Neural progenitor cell (in vitro differentiated cells): ENCODE data around the gene EPS8. TPM values are rescaled to one million over a fixed set of nuclear protein-coding genes. Genes with fewer than 3 reads are reported as not detected.

Source experiments
- DNase-seq: peaks from one replicate; pipeline ENCODE4 v3.0.0-alpha.2; 2016; ENCODE audit warnings: low spot score
- H2AFZ ChIP-seq: fragments of 200-600 bp; sonication (generic); replicated peaks from 2 replicates; pipeline ENCODE4 v1.6.1; 2016; ENCODE audit warnings: antibody characterized with exemption
- H3F3A ChIP-seq: fragments of 200-600 bp; sonication (generic); 2 replicates; pipeline ENCODE4 v1.6.1; 2016; ENCODE audit warnings: antibody characterized with exemption, low read depth
- H3K27ac ChIP-seq: fragments of 200-600 bp; sonication (generic); 2 replicates; pipeline ENCODE4 v1.5.1; 2016; ENCODE audit warnings: mild to moderate bottlenecking
- H3K27me3 ChIP-seq: fragments of 200-600 bp; sonication (generic); 2 replicates; pipeline ENCODE4 v1.6.1; 2016; ENCODE audit warnings: mild to moderate bottlenecking, moderate library complexity
- H3K36me3 ChIP-seq: fragments of 200-600 bp; sonication (generic); 2 replicates; pipeline ENCODE4 v1.5.1; 2016
- H3K4me1 ChIP-seq: fragments of 200-600 bp; sonication (generic); 2 replicates; pipeline ENCODE4 v1.6.1; 2016; ENCODE audit warnings: mixed run types
- H3K4me2 ChIP-seq: fragments of 200-600 bp; sonication (generic); 2 replicates; pipeline ENCODE4 v1.6.1; 2016
- H3K4me3 ChIP-seq: fragments of 200-600 bp; sonication (generic); 2 replicates; pipeline ENCODE4 v1.5.1; 2016
- H3K79me2 ChIP-seq: fragments of 200-600 bp; sonication (generic); 2 replicates; pipeline ENCODE4 v1.6.1; 2016; ENCODE audit warnings: low read depth
- H3K9ac ChIP-seq: fragments of 200-600 bp; sonication (generic); 2 replicates; pipeline ENCODE4 v1.6.1; 2016
- H3K9me3 ChIP-seq: fragments of 200-600 bp; sonication (generic); 2 replicates; pipeline ENCODE4 v1.5.1; 2016; ENCODE audit warnings: low read depth
- H4K20me1 ChIP-seq: fragments of 200-600 bp; sonication (generic); 2 replicates; pipeline ENCODE4 v1.6.1; 2016; ENCODE audit warnings: low read depth
- H3K27ac Mint-ChIP-seq: 3 replicates; pipeline ENCODE4 v1.8.0; 2021; ENCODE audit warnings: mixed read lengths
- H3K27me3 Mint-ChIP-seq: 2 replicates; pipeline ENCODE4 v1.8.0; 2022; ENCODE audit warnings: low read depth, mild to moderate bottlenecking, inconsistent platforms, moderate library complexity, mixed read lengths; ENCODE audit not compliant: insufficient read depth
- H3K36me3 Mint-ChIP-seq: 3 replicates; pipeline ENCODE4 v1.8.0; 2021; ENCODE audit warnings: mixed read lengths
- H3K4me1 Mint-ChIP-seq: 3 replicates; pipeline ENCODE4 v1.8.0; 2021; ENCODE audit warnings: mixed read lengths
- H3K4me3 Mint-ChIP-seq: 3 replicates; pipeline ENCODE4 v1.8.0; 2021; ENCODE audit warnings: mild to moderate bottlenecking, moderate library complexity, mixed read lengths
- H3K9me3 Mint-ChIP-seq: 3 replicates; pipeline ENCODE4 v1.8.0; 2020; ENCODE audit warnings: mixed read lengths
- EZH2 ChIP-seq: fragments of 200-600 bp; sonication (generic); IDR thresholded peaks from 2 replicates; pipeline ENCODE4 v1.6.1; 2017; ENCODE audit warnings: antibody characterized with exemption, mild to moderate bottlenecking, moderate library complexity
- EZH2phosphoT487 ChIP-seq: fragments of 200-600 bp; sonication (generic); IDR thresholded peaks from 2 replicates; pipeline ENCODE4 v1.6.1; 2017; ENCODE audit warnings: antibody characterized with exemption
- total RNA-seq: library from RNA; depleted of rRNA; stranded (reverse); fragments of >200 nt; gene quantifications from 2 replicates; pipeline ENCODE4 v1.2.3, GENCODE V29; 2015; ENCODE audit warnings: low replicate concordance
- TF ChIP-seq, protein P1 (sequence below): fragments of 200-600 bp; sonication (generic); IDR thresholded peaks from 2 replicates; pipeline ENCODE4 v1.5.1; 2017; ENCODE audit warnings: antibody characterized with exemption, mild to moderate bottlenecking

Gene EPS8
- total RNA-seq, 1 donor from 2014 or later: 17.0 TPM

DNA sequence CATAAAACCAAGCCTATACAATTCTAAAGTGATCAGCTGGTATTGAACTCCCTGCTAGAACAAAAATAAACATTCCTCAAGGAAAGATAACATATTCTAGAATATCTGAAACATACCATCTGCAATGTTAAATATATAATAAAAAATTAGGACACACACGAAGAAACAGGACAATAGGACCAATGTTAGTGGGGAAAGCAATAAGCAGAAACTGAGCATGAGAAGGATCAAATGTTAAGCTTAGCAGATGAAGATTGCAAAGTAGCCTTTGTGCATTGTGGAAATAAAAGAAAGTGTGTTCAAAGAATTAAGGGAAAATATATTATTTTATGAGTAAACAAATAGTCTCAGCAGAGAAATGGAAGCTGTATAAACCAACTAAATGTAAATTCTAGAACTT, 180.8 kb downstream of the EPS8 start:
- H3K9me3 Mint-ChIP-seq: peaks cover 11% of the 10 kb centered on the region
- H3F3A ChIP-seq: no peaks in the 10 kb centered on the region
- peaks cover 5% of the 10 kb centered on the region for H3K4me1 Mint-ChIP-seq
- H3K36me3 Mint-ChIP-seq: peaks cover 5% of the 10 kb centered on the region
- no peak overlapping the region for H3K4me3 Mint-ChIP-seq
- no peaks in the 10 kb centered on the region for H4K20me1 ChIP-seq
- no peaks in the 10 kb centered on the region for H3K9me3 ChIP-seq
- TF ChIP-seq, protein P1, sequence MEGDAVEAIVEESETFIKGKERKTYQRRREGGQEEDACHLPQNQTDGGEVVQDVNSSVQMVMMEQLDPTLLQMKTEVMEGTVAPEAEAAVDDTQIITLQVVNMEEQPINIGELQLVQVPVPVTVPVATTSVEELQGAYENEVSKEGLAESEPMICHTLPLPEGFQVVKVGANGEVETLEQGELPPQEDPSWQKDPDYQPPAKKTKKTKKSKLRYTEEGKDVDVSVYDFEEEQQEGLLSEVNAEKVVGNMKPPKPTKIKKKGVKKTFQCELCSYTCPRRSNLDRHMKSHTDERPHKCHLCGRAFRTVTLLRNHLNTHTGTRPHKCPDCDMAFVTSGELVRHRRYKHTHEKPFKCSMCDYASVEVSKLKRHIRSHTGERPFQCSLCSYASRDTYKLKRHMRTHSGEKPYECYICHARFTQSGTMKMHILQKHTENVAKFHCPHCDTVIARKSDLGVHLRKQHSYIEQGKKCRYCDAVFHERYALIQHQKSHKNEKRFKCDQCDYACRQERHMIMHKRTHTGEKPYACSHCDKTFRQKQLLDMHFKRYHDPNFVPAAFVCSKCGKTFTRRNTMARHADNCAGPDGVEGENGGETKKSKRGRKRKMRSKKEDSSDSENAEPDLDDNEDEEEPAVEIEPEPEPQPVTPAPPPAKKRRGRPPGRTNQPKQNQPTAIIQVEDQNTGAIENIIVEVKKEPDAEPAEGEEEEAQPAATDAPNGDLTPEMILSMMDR: no peak
- no peak for TF ChIP-seq EZH2phosphoT487
- TF ChIP-seq EZH2: no peak
- H3K36me3 ChIP-seq: no peaks in the 10 kb centered on the region
- H3K79me2 ChIP-seq: no peaks in the 10 kb centered on the region
- no peak overlapping the region for H3K9ac ChIP-seq
- H3K27me3 ChIP-seq: no peaks in the 10 kb centered on the region
- no peak overlapping the region for H3K27ac Mint-ChIP-seq
- peaks cover 9% of the 10 kb centered on the region for H3K27me3 Mint-ChIP-seq
- H2AFZ ChIP-seq: no peak overlapping the region
- H3K4me3 ChIP-seq: no peak overlapping the region
- no peak overlapping the region for H3K27ac ChIP-seq
- no peaks in the 10 kb centered on the region for H3K4me1 ChIP-seq
- DNase-seq: no peak
- H3K4me2 ChIP-seq: no peak overlapping the region

DNA sequence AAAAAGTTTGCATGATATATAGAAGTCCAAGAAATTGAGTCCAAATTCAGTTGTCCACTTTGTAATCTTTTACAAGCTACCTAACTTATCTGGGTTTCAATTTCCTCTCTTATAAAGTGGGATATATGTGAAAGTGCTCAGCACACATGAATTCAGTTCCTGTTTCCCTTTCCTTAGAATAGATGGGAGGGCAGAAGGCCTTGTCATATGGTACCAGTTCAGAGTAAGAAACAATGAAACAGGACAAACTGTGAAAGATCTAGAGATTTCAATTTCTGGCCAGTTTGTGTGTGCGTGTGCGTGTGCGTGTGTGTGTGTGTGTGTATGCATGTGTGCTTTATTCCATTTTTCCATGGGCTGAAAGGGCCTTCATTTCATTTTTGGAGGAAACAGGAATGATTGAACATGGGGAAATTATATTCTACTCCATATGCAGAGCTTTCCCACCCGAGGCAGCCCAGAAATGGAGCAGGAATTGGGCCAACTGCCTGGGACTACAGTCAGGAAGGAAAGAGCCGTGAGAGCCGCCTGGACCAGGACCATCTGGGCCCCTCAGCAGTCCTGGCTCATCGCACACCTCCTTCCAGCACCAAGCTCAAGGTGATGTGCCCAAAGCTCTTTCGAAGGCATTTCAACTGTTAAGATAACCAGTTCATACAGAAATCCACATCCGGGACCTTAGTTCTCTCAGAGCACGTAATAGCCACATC, 183.2 kb downstream of the EPS8 start:
- Mint-ChIP-seq H3K9me3 (no peaks in the 10 kb centered on the region), H3K27me3 (peaks cover 2% of the 10 kb centered on the region), H3K36me3 (no peaks in the 10 kb centered on the region), H3K4me3 (no peak overlapping the region), H3K4me1 (peaks cover 12% of the 10 kb centered on the region), H3K27ac (no peak overlapping the region)
- DNase-seq: no peak
- TF ChIP-seq, protein P1: no peak
- TF ChIP-seq EZH2phosphoT487 (no peak), EZH2 (no peak)
- Histone ChIP-seq H3K79me2 (no peaks in the 10 kb centered on the region), H3K4me2 (no peak overlapping the region), H3K9ac (no peak overlapping the region), H3K27ac (no peak overlapping the region), H3K27me3 (no peaks in the 10 kb centered on the region), H3K4me1 (no peaks in the 10 kb centered on the region), H2AFZ (no peak overlapping the region), H3K4me3 (no peak overlapping the region), H3F3A (no peaks in the 10 kb centered on the region), H3K36me3 (no peaks in the 10 kb centered on the region), H4K20me1 (no peaks in the 10 kb centered on the region), H3K9me3 (no peaks in the 10 kb centered on the region)

DNA sequence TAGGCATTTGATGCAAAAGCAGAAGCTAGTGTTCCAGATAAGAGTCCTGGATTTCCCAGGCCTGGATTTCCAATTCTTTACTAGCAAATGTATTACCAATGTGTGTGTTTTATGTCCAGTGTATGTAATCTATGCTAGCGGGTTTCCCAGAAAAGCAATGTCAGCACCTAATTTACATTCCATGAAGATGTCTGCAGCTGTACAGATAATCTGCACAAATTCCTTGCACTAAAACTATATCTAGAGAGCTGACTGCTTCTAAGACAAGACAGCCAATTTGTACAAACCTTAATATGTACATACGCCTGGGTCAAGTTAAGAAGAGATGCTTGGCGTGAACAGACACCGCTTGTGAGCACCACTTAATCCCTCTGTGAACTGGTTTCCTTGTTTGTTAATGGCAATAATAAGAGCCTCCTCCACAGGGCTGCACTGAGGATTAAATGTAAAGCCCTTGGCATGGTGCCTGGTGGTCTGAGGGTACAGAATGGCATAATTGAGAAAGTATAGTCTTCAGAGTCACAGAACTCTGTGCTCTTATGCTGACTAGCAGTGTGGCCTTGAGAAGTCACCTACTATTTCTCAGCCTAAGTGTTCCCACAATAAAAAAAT, 185.6 kb downstream of the EPS8 start:
- Histone ChIP-seq H3K4me3 (no peak overlapping the region), H2AFZ (no peak overlapping the region), H3K4me2 (no peak overlapping the region), H3K27me3 (no peaks in the 10 kb centered on the region), H3F3A (no peaks in the 10 kb centered on the region), H3K79me2 (no peaks in the 10 kb centered on the region), H3K9ac (no peak overlapping the region), H3K36me3 (no peaks in the 10 kb centered on the region), H3K27ac (no peak overlapping the region), H3K4me1 (no peaks in the 10 kb centered on the region), H3K9me3 (no peaks in the 10 kb centered on the region), H4K20me1 (no peaks in the 10 kb centered on the region)
- Mint-ChIP-seq H3K27ac (no peak overlapping the region), H3K36me3 (no peaks in the 10 kb centered on the region), H3K4me3 (no peak overlapping the region), H3K27me3 (peaks cover 2% of the 10 kb centered on the region), H3K9me3 (no peaks in the 10 kb centered on the region), H3K4me1 (peaks cover 12% of the 10 kb centered on the region)
- no peak for DNase-seq
- TF ChIP-seq EZH2phosphoT487 (no peak), EZH2 (no peak)
- TF ChIP-seq, protein P1: no peak
